GM19438 (cell line): Measurements from ENCODE around the gene ITGB3.

Source experiments
- ATAC-seq: cut with Tn5 transposase; IDR thresholded peaks from one replicate; pipeline ENCODE4 v1.9.1; 2021; ENCODE audit warnings: low read depth; ENCODE audit not compliant: unreplicated experiment

The ITGB3 gene

GRCh38 chr17:47274319-47275069, 20.9 kb downstream of the ITGB3 start:
- ATAC-seq, result no peak

GRCh38 chr17:47275245-47275984, 21.8 kb downstream of the ITGB3 start:
- no peak for ATAC-seq

GRCh38 chr17:47276444-47276843, 22.8 kb downstream of the ITGB3 start:
- no peak for ATAC-seq

GRCh38 chr17:47276868-47277267, 23.2 kb downstream of the ITGB3 start:
- no peak for ATAC-seq

GRCh38 chr17:47277921-47278320, 24.3 kb downstream of the ITGB3 start:
- ATAC-seq, result no peak

GRCh38 chr17:47278561-47278960, 24.9 kb downstream of the ITGB3 start:
- no peak for ATAC-seq

GRCh38 chr17:47279062-47279801, 25.6 kb downstream of the ITGB3 start:
- peak; percentile 74 for ATAC-seq

- ATAC-seq, result no peak
These were observed 26.6 kb downstream of the ITGB3 start for GRCh38 chr17:47280072-47280811.

- ATAC-seq, result no peak
These were observed 27.6 kb downstream of the ITGB3 start for GRCh38 chr17:47281216-47281615.

- ATAC-seq, result no peak
These were observed 31.4 kb downstream of the ITGB3 start for GRCh38 chr17:47285003-47285402.

GRCh38 chr17:47286198-47286914, 32.7 kb downstream of the ITGB3 start:
- peak; percentile 77 for ATAC-seq

- ATAC-seq, result no peak
These were observed 33.4 kb downstream of the ITGB3 start for GRCh38 chr17:47287068-47287467.

- ATAC-seq, result no peak
These were observed 34.0 kb downstream of the ITGB3 start for GRCh38 chr17:47287639-47288038.

- ATAC-seq, result no peak
These were observed 35.0 kb downstream of the ITGB3 start for GRCh38 chr17:47288531-47289116.

GRCh38 chr17:47289302-47289701, 35.7 kb downstream of the ITGB3 start:
- no peak for ATAC-seq

- no peak for ATAC-seq
These were observed 37.2 kb downstream of the ITGB3 start for GRCh38 chr17:47290870-47291241.

GRCh38 chr17:47291242-47291873, 37.7 kb downstream of the ITGB3 start:
- no peak for ATAC-seq

- no peak for ATAC-seq
These were observed 38.6 kb downstream of the ITGB3 start for GRCh38 chr17:47292206-47292605.
